ENCODE data around the gene DNAI1. TPM values are rescaled to one million over a fixed set of nuclear protein-coding genes. Genes with fewer than 3 reads are reported as not detected.

Gene DNAI1
- total RNA-seq, 1 experiment from 2014 or later = not detected

GRCh38 chr9:34490360-34490759, 31.8 kb downstream of the DNAI1 start:
- DNase-seq (ENCODE audit: low read depth) = no peak

GRCh38 chr9:34490760-34491159, 32.2 kb downstream of the DNAI1 start:
- DNase-seq (ENCODE audit: low read depth) = no peak

- DNase-seq (ENCODE audit: low read depth) = no peak
Measured at GRCh38 chr9:34491596-34491995, 33.0 kb downstream of the DNAI1 start.

GRCh38 chr9:34492051-34492450, 33.4 kb downstream of the DNAI1 start:
- DNase-seq (ENCODE audit: low read depth) = no peak

GRCh38 chr9:34493972-34494535, 35.4 kb downstream of the DNAI1 start:
- DNase-seq (ENCODE audit: low read depth) = peak; percentile 52

- DNase-seq (ENCODE audit: low read depth) = peak; percentile 34
Measured at GRCh38 chr9:34496149-34496712, 37.6 kb downstream of the DNAI1 start.

GRCh38 chr9:34498553-34498952, 39.9 kb downstream of the DNAI1 start:
- DNase-seq (ENCODE audit: low read depth) = no peak

GRCh38 chr9:34499076-34499475, 40.5 kb downstream of the DNAI1 start:
- DNase-seq (ENCODE audit: low read depth) = no peak

- peak; percentile 26 for DNase-seq (ENCODE audit: low read depth)
Measured at GRCh38 chr9:34500623-34501267, 42.1 kb downstream of the DNAI1 start.

- DNase-seq (ENCODE audit: low read depth) = no peak
Measured at GRCh38 chr9:34501372-34501771, 42.8 kb downstream of the DNAI1 start.

- peak; percentile 71 for DNase-seq (ENCODE audit: low read depth)
Measured at GRCh38 chr9:34501889-34502425, 43.4 kb downstream of the DNAI1 start.

- DNase-seq (ENCODE audit: low read depth) = no peak
Measured at GRCh38 chr9:34502471-34502870, 43.9 kb downstream of the DNAI1 start.

GRCh38 chr9:34502891-34503290, 44.3 kb downstream of the DNAI1 start:
- no peak for DNase-seq (ENCODE audit: low read depth)

GRCh38 chr9:34503406-34503805, 44.8 kb downstream of the DNAI1 start:
- no peak for DNase-seq (ENCODE audit: low read depth)

GRCh38 chr9:34505370-34506120, 46.9 kb downstream of the DNAI1 start:
- no peak for DNase-seq (ENCODE audit: low read depth)

- no peak for DNase-seq (ENCODE audit: low read depth)
Measured at GRCh38 chr9:34506623-34507022, 48.0 kb downstream of the DNAI1 start.

- no peak for DNase-seq (ENCODE audit: low read depth)
Measured at GRCh38 chr9:34507556-34507955, 49.0 kb downstream of the DNAI1 start.

- DNase-seq (ENCODE audit: low read depth) = no peak
Measured at GRCh38 chr9:34507966-34508365, 49.4 kb downstream of the DNAI1 start.

- DNase-seq (ENCODE audit: low read depth) = no peak
Measured at GRCh38 chr9:34508463-34508862, 49.9 kb downstream of the DNAI1 start.

GRCh38 chr9:34508951-34509350, 50.3 kb downstream of the DNAI1 start:
- no peak for DNase-seq (ENCODE audit: low read depth)

GRCh38 chr9:34510497-34511468, 52.2 kb downstream of the DNAI1 start:
- DNase-seq (ENCODE audit: low read depth) = no peak
